A673 (cell line): ENCODE measurements around the gene APBB2.

Experiments
- EZH2 ChIP-seq: fragments of 200-600 bp; sonication (generic); IDR thresholded peaks from 2 replicates; pipeline ENCODE4 v1.6.1; 2017; ENCODE audit warnings: borderline replicate concordance, low read depth, mild to moderate bottlenecking, mixed read lengths, antibody characterized with exemption, low read length; ENCODE audit not compliant: poor library complexity, severe bottlenecking
- TF ChIP-seq, protein P1 (sequence below): fragments of 300-800, 200-600 bp; sonication (generic); conservative IDR thresholded peaks from 2 replicates; pipeline ENCODE4 v1.5.1; 2017; ENCODE audit warnings: low read depth, mild to moderate bottlenecking, antibody characterized with exemption, low read length, moderate library complexity, mixed read lengths

DNA sequence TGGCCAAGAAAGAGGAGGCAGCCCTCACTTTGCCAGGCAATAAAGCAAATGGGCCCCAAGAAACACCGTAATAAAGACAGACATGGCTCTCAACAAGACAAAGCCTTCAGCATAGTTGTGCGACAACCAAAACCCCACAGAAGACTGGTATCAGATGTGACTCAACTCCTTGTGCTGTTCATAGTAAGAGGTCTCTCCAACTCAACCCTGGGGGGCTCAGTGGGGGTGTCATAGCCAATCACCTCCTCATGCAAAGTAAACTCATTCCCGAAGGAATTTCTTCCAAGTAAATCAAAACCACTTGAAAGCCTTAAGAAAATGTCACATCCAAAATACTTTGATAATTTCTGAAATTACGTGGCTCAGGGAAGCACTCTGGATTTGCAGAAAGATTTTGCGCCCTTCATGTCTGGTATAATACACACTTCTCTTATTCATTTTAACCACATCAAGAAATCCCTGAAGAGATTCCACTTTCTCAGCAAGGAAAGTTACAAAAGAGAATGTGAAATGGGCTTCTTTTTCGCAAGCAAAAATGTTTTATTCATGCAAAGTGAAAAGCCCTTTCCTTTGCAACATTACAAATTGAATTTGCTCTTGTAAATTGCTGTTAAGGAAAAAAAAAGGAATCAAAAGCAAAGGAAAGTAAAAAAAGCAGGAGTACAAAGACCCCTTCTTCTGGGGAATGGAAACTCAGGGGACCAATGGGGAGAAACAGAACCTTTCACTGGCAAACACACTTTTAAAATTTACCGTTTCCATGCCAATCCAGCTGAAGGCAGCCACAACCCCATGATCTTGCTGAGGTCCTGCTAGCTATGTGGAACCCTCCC is 327.2 kb downstream of the APBB2 start:
- TF ChIP-seq EZH2: no peak
- TF ChIP-seq, protein P1, sequence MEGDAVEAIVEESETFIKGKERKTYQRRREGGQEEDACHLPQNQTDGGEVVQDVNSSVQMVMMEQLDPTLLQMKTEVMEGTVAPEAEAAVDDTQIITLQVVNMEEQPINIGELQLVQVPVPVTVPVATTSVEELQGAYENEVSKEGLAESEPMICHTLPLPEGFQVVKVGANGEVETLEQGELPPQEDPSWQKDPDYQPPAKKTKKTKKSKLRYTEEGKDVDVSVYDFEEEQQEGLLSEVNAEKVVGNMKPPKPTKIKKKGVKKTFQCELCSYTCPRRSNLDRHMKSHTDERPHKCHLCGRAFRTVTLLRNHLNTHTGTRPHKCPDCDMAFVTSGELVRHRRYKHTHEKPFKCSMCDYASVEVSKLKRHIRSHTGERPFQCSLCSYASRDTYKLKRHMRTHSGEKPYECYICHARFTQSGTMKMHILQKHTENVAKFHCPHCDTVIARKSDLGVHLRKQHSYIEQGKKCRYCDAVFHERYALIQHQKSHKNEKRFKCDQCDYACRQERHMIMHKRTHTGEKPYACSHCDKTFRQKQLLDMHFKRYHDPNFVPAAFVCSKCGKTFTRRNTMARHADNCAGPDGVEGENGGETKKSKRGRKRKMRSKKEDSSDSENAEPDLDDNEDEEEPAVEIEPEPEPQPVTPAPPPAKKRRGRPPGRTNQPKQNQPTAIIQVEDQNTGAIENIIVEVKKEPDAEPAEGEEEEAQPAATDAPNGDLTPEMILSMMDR: no peak
